Femur (tissue), 1 donor: Measurements from ENCODE around the gene PAK1.

ENCODE experiments used
- DNase-seq: peaks from one replicate; pipeline ENCODE4 v3.0.0-alpha.2; 2017

Gene PAK1

GRCh38 chr11:77472991-77473800 is 698 bp downstream of the PAK1 start:
- peak; percentile 64 for DNase-seq

- no peak for DNase-seq
These were observed 2.2 kb downstream of the PAK1 start for GRCh38 chr11:77471558-77472193.

DNA sequence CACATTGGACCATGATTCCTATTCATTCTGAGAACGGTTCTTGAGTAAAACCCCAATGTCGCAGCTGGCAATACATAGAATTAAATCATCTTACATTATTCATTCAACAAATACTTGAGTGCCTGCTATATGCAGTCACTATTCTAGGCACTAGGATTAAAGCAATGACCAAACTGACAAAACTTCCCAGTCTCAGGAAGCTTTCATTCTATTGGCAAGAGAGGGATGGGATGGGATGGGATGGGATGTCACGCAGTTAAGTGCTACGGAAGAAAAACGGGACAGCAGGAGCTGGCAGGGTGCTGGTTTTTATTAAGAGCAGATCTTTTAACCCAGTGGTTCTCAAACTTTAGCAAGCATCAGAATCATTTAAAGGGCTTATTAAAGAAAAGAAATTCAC is 2.9 kb downstream of the PAK1 start:
- DNase-seq: no peak

GRCh38 chr11:77470504-77470903 is 3.4 kb downstream of the PAK1 start:
- no peak for DNase-seq

- no peak for DNase-seq
These were observed 5.4 kb downstream of the PAK1 start for GRCh38 chr11:77468527-77468926.

DNA sequence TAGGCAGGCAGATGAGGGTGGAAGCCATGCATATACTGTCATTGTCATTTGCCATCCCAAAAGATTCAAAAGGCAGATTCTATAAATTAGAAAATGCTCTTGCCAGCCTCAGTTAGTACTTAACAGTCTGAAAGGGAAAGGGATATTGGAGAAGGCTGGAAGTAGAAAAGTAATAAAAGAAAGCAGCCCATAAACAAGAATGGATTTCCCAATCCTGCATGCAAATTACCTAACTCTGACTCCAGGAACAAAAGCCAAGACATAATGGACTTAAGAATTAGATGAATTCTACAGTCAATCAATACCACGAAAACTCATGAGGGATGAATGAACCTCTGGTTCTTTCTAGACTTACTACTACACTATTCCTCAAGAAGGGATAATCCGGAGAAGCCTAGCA is 5.9 kb downstream of the PAK1 start:
- no peak for DNase-seq

DNA sequence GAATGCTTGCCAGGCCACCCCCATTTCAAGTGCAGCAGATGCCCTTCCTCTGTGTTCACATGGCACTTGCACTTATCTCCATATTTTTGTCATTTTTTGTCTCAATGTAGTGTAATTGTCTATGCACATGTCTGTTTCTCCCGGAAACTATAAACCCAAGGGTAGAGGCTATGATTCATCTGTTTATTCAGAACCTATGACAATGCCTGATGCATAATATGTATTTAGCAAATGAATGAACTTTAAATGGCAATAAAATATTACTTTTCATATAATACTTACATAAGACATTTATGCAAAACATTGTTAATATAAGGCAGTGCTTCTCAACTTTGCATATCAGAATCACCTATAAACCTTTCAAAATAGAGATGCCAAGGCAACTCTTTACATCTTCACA is 6.7 kb downstream of the PAK1 start:
- DNase-seq: no peak

GRCh38 chr11:77457340-77457739 is 16.6 kb downstream of the PAK1 start:
- DNase-seq: no peak

DNA sequence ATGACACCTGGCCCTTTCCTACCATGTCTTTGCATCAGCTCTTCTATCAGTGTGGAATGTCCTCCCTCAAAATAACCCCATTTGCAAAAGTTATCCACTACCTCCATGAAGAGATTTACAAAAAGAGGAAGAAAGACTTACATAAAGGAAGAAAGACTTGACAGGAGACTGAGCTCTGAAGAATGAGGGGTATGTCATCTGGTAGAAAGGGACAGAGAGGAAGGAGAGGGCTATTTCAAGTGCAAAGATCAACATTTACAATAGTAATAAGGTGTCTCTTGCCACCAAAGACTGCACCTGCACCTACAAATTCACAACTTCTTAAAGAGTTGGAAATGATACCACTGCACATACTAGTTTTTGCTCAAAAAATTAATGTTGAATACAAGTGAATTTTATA is 18.2 kb downstream of the PAK1 start:
- no peak for DNase-seq

- no peak for DNase-seq
These were observed 18.8 kb downstream of the PAK1 start for GRCh38 chr11:77454867-77455655.

DNA sequence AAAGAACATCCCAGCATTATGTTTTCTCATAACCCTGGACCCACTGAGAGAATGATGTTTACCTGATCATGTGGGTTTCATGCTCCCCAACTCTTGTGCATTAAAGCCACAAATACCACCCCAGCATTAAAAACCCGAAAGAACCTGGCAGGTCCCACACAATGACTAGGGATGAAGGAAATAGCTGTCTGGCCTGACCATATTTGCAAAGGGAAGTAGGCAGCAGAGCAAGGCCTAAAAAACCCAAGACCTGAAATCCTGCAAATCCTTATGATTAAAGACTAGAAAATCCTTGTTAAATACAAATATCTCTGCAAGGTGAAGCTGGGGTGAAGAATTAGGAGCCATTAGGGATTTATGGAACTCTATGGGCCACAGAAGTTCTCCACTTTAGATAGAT is 23.7 kb downstream of the PAK1 start:
- DNase-seq: no peak

GRCh38 chr11:77449784-77450183 is 24.1 kb downstream of the PAK1 start:
- no peak for DNase-seq

- no peak for DNase-seq
These were observed 24.8 kb downstream of the PAK1 start for GRCh38 chr11:77449060-77449521.

DNA sequence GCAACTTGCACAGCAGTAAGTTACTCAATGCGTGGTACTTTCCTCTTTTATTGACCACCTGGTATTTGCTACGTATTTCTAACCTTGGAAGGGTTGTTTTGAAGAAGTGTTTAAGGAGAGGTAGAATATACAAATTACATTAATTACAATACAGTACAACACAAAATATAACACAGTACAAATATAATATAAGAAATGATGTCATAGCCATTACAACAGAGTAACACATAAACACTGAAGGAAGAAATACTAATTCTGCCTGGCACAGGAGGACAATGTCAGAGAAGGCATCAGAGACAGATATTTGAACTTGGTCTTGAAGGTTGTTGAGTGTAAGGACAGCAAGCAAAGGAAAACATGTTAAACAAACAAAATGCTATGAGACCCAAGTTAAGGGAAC is 25.6 kb downstream of the PAK1 start:
- DNase-seq: no peak

- no peak for DNase-seq
These were observed 26.8 kb downstream of the PAK1 start for GRCh38 chr11:77446911-77447629.

- no peak for DNase-seq
These were observed 29.6 kb downstream of the PAK1 start for GRCh38 chr11:77444261-77444660.

DNA sequence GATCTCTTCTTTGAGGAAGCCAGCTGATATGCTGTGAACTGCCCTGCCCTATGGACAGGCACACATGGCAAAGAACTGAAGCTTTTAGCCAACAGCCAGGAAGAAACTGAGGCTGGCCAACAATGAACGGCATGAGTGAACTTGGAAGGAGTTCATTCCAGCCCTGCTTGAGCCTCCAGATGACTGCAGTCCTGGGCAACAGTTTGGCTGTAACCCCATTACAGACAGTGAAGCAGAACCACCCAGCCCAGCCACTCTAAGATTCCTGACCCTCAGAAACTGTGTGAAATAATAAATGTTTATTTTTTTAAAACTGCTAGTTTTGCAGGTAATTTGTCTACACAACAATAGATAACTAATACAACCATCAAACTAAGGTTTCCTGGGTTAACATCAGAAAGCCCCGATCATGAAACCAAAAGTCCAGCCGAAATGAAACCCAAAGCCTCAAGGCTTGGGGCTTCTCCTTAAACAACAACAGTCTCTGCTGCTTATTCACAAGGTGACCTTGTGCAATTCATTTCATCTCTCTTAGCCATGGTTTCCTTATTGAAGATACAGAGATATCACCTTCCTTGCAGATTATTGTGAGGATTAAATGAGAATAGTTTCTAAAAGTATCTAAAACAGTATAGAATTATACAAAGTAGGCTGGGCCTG is 31.4 kb downstream of the PAK1 start:
- DNase-seq: no peak

GRCh38 chr11:77441426-77441825 is 32.5 kb downstream of the PAK1 start:
- no peak for DNase-seq

DNA sequence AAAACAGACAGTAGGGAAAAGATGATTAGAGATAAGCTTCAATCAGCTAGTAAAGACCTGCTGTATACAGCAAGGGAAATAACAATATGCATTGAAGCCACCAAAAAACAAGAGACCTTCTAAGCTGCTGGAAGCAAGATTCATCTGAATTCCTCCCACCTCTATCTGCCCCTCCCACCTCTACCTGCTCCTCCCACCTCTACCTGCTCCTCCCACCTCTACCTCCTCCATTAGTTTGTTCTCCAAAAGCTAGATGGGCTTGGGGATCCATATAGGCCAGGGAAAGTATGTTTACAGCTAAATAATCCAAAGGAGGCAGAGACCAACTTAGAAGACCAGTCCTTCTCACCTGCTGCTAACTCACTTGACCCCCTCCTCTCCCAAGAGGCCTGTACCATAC is 33.2 kb downstream of the PAK1 start:
- no peak for DNase-seq

DNA sequence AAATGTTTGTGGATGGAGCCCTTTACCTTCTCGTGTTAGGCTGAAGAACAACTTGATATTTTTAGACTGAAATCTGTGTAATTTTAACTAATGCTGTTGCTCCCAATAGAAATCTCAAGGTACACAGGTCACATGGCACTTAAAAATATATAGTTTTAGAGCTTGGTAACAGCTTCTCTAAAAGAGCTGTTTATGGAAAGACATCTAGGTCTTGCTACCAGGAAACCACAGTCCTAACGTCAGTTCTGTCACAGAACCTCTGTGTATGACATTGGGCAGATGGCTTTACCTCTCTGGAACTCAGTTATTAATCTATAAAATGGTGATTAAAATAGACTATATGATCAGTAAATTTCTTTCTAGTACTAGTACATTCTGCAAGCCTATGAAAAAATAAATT is 35.4 kb downstream of the PAK1 start:
- no peak for DNase-seq

- no peak for DNase-seq
These were observed 36.9 kb downstream of the PAK1 start for GRCh38 chr11:77436969-77437368.

- DNase-seq: no peak
These were observed 37.4 kb downstream of the PAK1 start for GRCh38 chr11:77436506-77436905.

GRCh38 chr11:77435972-77436371 is 37.9 kb downstream of the PAK1 start:
- DNase-seq: no peak
